ENCODE results near the gene CRB3.

DNA sequence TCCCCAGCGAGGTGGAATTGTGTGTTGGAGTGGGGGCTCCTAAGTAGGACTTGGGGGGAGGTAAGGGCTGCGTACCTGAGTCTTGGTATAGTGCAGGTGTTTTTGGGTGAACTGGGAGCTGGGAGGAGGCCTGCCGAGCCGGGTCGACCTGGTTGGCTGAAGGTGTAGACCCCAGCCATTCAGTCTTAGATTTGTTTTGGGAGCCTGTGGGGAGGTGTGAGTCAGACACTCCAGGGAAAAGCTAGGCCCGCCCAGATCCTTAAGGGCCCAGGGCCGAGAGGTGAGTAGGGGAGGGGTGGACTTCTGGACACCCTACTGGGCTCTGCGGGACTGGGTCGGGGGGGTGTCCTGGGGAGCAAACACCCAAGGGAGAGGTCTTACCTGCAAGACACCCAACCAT is 935 bp downstream of the CRB3 start:
- TF ChIP-seq CTCF (IDR thresholded peaks at IDR 0.05 in 4 of 5, conservative IDR thresholded peaks at IDR 0.05 in 1 of 5) (no peak), POLR2A (IDR thresholded peaks at IDR 0.05) (no peak)
